Right cardiac atrium (tissue), 5 donors: ENCODE data around the gene ST7L. TPM values are rescaled to one million over a fixed set of nuclear protein-coding genes. Genes with fewer than 3 reads are reported as not detected.

ENCODE experiments used
- ATAC-seq, 2 donors: fragments of 200-7000 bp; cut with Tn5 transposase; one replicate each; pipeline versions ENCODE4 v1.8.0 to v1.9.1; 2020; ENCODE audit warnings: moderate library complexity in 2 of 2, mild to moderate bottlenecking in 1 of 2
- DNase-seq, 3 donors: peaks; one replicate each; pipeline ENCODE4 v3.0.0-alpha.2; 2020
- H3K27ac ChIP-seq: one replicate; pipeline ENCODE4 v1.5.1; 2013; ENCODE audit warnings: mild to moderate bottlenecking, low read length, control low read depth, moderate library complexity
- H3K27me3 ChIP-seq: one replicate; pipeline ENCODE4 v1.6.1; 2013; ENCODE audit not compliant: control insufficient read depth, insufficient read depth
- H3K4me1 ChIP-seq: one replicate; pipeline ENCODE4 v1.6.1; 2013; ENCODE audit warnings: low read length; ENCODE audit not compliant: control insufficient read depth, insufficient read depth
- H3K4me3 ChIP-seq: one replicate; pipeline ENCODE4 v1.5.1; 2013; ENCODE audit warnings: low read length, control low read depth
- H3K9me3 ChIP-seq: one replicate; pipeline ENCODE4 v1.6.1; 2013; ENCODE audit warnings: low read length; ENCODE audit not compliant: control insufficient read depth
- WGBS: extraction: QIAGEN DNeasy Blood & Tissue Kit; methylation state at CpG from one replicate; pipeline ENCODE4 v1.1.7; 2013; 5-methylcytosine and 5-hydroxymethylcytosine counted together
- intact Hi-C, 4 donors: fragments of 100-400 bp; cut with DNase I; formaldehyde crosslinking; loops; one replicate each; pipeline versions ENCODE4 v1.11.0 to v1.14.0; 2022 to 2023
- polyA plus RNA-seq: library from polyadenylated mRNA; stranded (reverse); fragments of 200-250 nt; gene quantifications from one replicate; pipeline ENCODE4 v1.2.3, GENCODE V29; 2013
- total RNA-seq, 4 donors: library from RNA; stranded (reverse); fragmentation: NEBNext Ultra II Directional; extraction: Animal tissue kit (Norgen Biotek cat#: 25700); gene quantifications; one replicate each; pipeline ENCODE4 v1.2.1, GENCODE V29; 2021
- donor health status: healthy with polysubstance abuse.
- donor health status: DM: no; HTN: yes; CAD: no.
- donor health status: DM: no; HTN: no; CAD: no.
- donor health status: DM: no; HTN: yes; CAD: no; lungs with severe emphysema.
- donor health status: DM: yes; HTN: yes; CAD: no.

ST7L gene
- total and polyA plus RNA-seq, 5 donors = 7.2 to 18.9 (median 15.9) TPM

DNA sequence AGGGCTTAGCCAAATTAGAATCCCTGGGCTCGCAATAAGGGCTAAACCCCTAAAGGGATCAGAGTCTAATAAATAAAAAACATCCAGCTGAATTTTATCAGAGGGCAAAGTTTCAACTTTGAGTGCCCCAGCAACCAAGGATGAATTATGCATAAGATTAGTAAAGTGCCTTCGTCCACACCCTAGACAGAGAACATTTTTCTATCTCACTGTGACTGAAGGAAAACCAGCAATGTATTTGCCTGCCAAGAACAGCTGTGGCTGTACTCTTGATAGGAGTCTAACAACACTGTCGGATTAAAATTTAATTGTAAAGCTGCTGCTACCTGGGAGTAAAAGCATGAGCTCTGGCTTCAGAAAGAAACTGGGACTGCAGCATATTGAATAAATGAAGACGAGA lies 86.9 kb downstream of the ST7L start:
- peak in 1 of 2 donors; percentile 74 for ATAC-seq
- DNase-seq = no peak
- peak overlapping the region; percentile 10 for H3K27ac ChIP-seq
- H3K4me3 ChIP-seq = no peak overlapping the region
- no peaks in the 10 kb centered on the region for H3K9me3 ChIP-seq
- intact Hi-C loops = no loop called here
- H3K4me1 ChIP-seq = no peaks in the 10 kb centered on the region
- WGBS = 63% methylated on average over 4 of the region's 4 CpGs
- H3K27me3 ChIP-seq = no peaks in the 10 kb centered on the region

DNA sequence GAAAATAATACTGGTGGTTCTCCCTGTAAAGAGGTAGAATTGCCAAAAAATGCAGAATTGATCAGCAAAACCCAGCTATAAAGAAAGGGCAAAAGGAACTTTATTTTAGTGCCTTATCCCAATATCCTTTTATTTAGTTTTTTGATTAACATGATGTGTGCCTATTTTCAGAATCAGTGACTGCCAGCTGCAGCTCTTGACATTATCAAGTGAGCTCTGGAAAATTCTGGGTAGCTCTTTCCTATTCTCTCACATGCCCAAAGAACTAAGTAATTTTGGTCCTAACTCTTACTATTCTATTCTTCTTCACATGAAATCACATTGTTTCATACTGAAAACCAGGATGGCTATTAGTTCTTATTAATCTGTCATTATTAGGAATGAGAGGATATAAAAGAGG lies 88.1 kb downstream of the ST7L start:
- ATAC-seq (no peak), DNase-seq (no peak)
- H3K27ac ChIP-seq = no peak overlapping the region
- H3K27me3 ChIP-seq = no peaks in the 10 kb centered on the region
- no peaks in the 10 kb centered on the region for H3K4me1 ChIP-seq
- intact Hi-C loops = no loop called here
- H3K9me3 ChIP-seq = no peaks in the 10 kb centered on the region
- no peak overlapping the region for H3K4me3 ChIP-seq

DNA sequence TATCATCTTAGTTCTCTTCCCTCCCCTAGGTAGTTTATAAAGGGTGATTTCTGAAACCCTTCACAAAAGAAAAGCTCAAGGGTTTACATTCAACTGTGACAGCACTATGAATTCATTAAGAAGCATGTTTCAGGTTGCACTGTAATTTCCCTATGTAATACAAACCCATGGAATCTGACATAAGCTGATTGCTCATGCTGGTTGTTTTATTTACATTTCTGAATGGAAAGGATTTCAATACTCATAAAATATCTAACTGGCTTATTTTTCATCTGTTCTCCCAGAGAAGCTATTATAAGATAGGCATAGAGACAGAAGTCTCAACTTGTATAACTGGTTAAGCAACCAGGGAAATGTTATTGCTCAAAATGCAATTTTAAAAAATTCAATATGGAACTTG lies 89.6 kb downstream of the ST7L start:
- Histone ChIP-seq H3K4me3 (no peak overlapping the region), H3K27me3 (no peaks in the 10 kb centered on the region), H3K9me3 (no peaks in the 10 kb centered on the region), H3K27ac (no peak overlapping the region), H3K4me1 (peaks cover 3% of the 10 kb centered on the region)
- intact Hi-C loops = no loop called here
- DNase-seq = no peak
- ATAC-seq = no peak

DNA sequence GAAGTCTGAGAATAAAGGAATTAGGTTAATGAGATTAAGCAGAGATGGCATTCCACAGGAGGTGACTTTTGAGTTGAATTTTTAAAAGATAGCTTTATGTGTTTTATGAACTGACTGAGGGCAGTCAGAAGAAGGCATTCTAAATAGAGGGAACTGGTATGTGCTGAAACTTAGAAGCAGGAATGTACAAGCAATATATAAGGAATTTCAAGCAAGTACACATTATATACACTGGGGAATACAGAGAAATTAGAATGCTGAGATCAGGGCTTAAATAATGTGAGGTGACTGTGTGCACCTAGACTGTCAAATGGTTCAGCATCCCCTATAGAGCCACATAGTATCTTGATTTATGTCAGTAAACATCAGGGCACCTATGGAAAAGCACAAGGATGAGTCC lies 90.9 kb downstream of the ST7L start:
- peaks cover 3% of the 10 kb centered on the region for H3K4me1 ChIP-seq
- no peaks in the 10 kb centered on the region for H3K9me3 ChIP-seq
- no peak for DNase-seq
- H3K4me3 ChIP-seq = no peak overlapping the region
- no peak overlapping the region for H3K27ac ChIP-seq
- intact Hi-C loops = no loop called here
- no peaks in the 10 kb centered on the region for H3K27me3 ChIP-seq
- ATAC-seq = no peak

DNA sequence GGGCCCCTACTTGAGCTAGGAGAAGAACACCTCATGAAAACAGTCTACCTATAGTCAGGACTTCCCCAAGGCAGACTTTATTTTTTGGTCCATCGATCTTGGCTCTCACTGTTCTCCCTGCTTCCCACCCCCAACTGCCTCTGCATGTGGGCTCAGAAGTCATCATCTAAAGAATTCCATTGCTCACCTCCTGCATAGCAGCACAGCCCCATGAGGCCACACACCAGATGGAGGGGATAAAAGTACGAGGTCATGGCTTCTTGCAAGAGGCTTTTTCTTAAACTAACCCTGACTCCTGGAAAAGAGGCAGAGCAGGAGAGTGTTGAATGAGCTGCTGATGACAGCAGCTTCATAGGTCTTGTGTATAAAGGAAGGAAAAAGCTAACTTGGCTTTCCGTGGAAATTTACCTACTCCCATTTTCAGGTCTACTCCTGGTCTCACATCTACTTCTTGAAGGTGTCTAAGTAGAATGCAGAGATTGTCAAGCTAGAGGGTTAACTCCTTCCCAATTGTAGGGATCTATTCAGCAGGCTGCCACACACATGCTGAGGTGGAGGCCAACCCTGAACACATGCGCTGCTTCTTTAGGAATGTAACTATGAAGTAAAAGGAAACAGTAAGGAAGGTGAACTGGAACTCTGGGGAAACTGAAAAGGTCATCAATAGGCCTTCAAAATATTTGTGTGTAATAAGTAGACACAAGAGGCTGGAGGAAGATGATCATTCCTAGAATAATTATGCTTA lies 91.5 kb downstream of the ST7L start:
- H3K9me3 ChIP-seq = no peaks in the 10 kb centered on the region
- H3K27ac ChIP-seq = no peak overlapping the region
- 46% methylated on average over 4 of the region's 4 CpGs for WGBS
- H3K4me1 ChIP-seq = peaks cover 3% of the 10 kb centered on the region
- DNase-seq = no peak
- no peaks in the 10 kb centered on the region for H3K27me3 ChIP-seq
- no peak for ATAC-seq
- intact Hi-C loops = no loop called here
- no peak overlapping the region for H3K4me3 ChIP-seq

DNA sequence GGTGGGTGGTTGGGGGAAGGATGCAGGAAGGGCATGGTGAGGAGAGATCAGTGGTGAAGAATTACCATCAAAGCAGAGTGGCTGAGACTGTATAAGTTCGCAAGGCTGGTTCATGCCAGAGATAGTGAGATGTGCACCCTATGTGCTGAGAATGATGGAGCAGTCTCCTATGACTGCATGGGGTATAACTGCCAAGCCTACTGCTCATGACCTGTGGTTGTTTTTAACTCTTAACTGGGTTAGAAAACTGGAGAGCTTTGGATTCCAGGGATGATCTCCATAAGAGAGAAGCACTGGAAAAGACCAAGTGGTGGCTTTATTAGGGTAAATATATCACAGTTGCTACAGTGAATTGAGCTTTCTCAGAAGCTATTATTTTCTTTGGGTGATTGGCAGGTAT lies 94.0 kb downstream of the ST7L start:
- ATAC-seq (no peak), DNase-seq (no peak)
- H3K9me3 ChIP-seq = no peaks in the 10 kb centered on the region
- H3K27ac ChIP-seq = peak overlapping the region; percentile 34
- peaks cover 5% of the 10 kb centered on the region for H3K4me1 ChIP-seq
- H3K4me3 ChIP-seq = no peak overlapping the region
- intact Hi-C loops = no loop called here
- 83% methylated on average over 1 of the region's 1 CpG for WGBS
- no peaks in the 10 kb centered on the region for H3K27me3 ChIP-seq

DNA sequence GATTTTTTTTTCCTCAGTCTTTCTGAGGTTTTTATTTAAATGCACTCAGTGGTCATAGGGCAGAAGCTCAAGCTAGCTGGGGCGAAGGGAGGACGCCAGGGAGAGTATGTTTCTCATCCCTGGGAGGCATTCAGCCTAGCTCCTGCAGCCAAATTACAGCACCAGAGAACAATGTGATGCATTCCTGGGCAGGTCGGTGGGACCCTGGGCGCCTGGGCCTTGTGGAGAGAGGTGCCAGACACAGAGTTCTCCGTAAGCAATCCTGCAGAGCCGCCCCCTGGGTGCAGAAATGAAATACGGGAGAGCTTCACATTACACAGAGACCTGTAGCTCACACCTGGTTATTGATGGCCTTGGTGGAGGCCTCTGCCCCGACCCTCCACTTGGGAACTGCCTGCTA lies 94.7 kb downstream of the ST7L start:
- no peak overlapping the region for H3K4me3 ChIP-seq
- intact Hi-C loops = no loop called here
- H3K27ac ChIP-seq = no peak overlapping the region
- peak; percentile 20 to 70 for ATAC-seq
- H3K4me1 ChIP-seq = peaks cover 5% of the 10 kb centered on the region
- 43% methylated on average over 8 of the region's 8 CpGs for whole genome bisulfite sequencing
- DNase-seq = peak in 2 of 3 donors; percentile 58 to 63
- no peaks in the 10 kb centered on the region for H3K9me3 ChIP-seq
- H3K27me3 ChIP-seq = no peaks in the 10 kb centered on the region

DNA sequence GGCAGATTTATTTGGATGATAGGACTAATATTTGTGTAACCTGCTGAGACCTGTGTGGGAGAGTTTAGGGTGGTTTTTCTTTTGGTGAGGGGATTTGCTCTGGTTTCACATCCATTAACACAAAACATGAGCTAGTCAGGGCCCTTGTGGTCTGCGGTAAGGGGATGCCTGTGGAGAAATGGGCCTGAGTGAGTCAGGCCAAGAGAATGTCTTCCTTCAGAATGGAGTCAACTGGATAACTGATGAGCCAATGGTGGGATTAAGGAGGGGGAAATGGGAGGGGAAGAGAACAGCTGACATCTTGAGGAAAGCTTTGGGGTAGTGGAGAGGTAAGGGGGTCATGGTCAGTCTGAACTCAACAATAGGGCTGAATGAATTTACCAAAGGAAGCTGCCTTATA lies 96.3 kb downstream of the ST7L start:
- H3K27ac ChIP-seq = no peak overlapping the region
- ATAC-seq = no peak
- no peak for DNase-seq
- H3K27me3 ChIP-seq = no peaks in the 10 kb centered on the region
- WGBS = 81% methylated on average over 1 of the region's 1 CpG
- intact Hi-C loops = no loop called here
- H3K4me1 ChIP-seq = peaks cover 5% of the 10 kb centered on the region
- H3K9me3 ChIP-seq = no peaks in the 10 kb centered on the region
- no peak overlapping the region for H3K4me3 ChIP-seq

DNA sequence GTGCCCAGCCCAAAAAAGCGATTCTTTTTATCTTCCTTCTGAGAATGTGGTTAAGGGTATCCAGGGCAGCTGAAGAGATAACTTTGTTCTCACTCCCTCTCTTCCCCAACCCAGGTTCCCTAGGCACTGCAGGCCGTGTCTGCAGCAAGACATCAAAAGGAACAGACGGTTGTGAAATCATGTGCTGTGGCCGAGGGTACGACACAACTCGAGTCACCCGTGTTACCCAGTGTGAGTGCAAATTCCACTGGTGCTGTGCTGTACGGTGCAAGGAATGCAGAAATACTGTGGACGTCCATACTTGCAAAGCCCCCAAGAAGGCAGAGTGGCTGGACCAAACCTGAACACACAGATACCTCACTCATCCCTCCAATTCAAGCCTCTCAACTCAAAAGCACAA lies 98.8 kb downstream of the ST7L start:
- no peaks in the 10 kb centered on the region for H3K9me3 ChIP-seq
- H3K27me3 ChIP-seq = no peaks in the 10 kb centered on the region
- 71% methylated on average over 9 of the region's 9 CpGs for WGBS
- H3K4me1 ChIP-seq = peaks cover 5% of the 10 kb centered on the region
- intact Hi-C loops = no loop called here
- no peak overlapping the region for H3K27ac ChIP-seq
- ATAC-seq (no peak), DNase-seq (no peak)
- H3K4me3 ChIP-seq = no peak overlapping the region

DNA sequence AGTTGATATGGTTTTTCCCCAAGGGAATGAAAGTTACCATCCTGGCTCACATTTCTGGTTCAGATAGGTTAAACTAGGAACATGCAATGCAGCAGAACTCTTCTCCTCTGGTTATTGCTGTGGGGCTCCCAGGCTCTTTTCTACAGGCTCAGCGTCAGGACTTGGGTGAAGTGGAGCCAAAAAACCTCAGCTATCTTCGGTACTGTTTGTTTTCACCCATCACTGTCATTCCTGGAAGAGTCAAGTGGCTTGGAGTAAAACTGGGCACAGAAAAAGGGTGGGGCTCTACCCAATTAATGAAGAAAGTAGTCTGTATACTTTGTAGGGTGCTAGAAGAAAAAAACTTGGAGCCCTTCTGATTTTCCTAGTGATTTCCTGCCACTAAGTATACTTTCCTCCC lies 100.8 kb downstream of the ST7L start:
- no peaks in the 10 kb centered on the region for H3K9me3 ChIP-seq
- no peaks in the 10 kb centered on the region for H3K27me3 ChIP-seq
- intact Hi-C loops = no loop called here
- 36% methylated on average over 2 of the region's 2 CpGs for WGBS
- ATAC-seq = peak; percentile 12 to 27
- H3K27ac ChIP-seq = peak overlapping the region; percentile 25
- DNase-seq = no peak
- H3K4me1 ChIP-seq = peaks cover 2% of the 10 kb centered on the region
- H3K4me3 ChIP-seq = no peak overlapping the region

DNA sequence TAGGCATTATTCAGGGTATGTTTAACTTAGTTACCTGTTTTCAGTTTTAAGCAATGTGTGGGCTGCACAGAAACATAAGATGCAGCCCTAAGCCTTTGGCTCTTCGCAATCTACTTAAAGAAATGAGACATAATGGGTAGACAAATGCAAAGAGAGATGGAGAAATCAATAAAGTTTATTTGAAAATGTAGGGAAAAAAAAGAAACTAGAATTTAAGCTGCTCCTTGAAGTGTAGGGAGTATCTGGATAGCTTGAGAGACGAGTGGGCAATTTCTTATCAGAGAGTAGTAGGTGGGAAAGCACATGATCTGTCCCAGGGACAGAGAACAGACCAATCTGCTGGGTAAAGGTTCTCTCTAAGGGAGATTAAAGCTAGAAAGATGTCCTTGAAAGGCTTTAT lies 101.3 kb downstream of the ST7L start:
- Histone ChIP-seq H3K27ac (peak overlapping the region; percentile 25), H3K4me3 (no peak overlapping the region), H3K9me3 (no peaks in the 10 kb centered on the region), H3K4me1 (peaks cover 2% of the 10 kb centered on the region), H3K27me3 (no peaks in the 10 kb centered on the region)
- intact Hi-C loops = no loop called here
- 72% methylated on average over 2 of the region's 2 CpGs for WGBS
- DNase-seq (no peak), ATAC-seq (no peak)

DNA sequence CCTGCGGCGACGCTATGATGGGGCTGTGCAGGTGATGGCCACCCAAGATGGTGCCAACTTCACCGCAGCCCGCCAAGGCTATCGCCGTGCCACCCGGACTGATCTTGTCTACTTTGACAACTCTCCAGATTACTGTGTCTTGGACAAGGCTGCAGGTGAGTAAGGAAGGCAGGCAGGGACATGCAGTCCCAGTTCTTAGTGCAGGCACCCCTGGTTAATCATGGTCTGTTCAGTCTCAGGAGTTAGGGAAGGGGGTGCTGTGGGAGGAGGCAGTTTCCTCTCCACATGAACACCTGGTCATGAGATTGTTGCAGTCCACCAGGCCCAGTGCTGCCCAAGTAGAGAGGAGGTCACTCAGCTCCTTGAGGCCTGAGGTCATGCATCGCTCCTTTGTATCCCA lies 101.7 kb downstream of the ST7L start:
- no peak overlapping the region for H3K27ac ChIP-seq
- WGBS = 97% methylated on average over 9 of the region's 9 CpGs

More for the DNA sequence above, 101.7 kb downstream of the ST7L start:
- DNase-seq = no peak
- H3K27me3 ChIP-seq = no peaks in the 10 kb centered on the region
- intact Hi-C loops = no loop called here
- H3K4me3 ChIP-seq = no peak overlapping the region
- peaks cover 2% of the 10 kb centered on the region for H3K4me1 ChIP-seq
- H3K9me3 ChIP-seq = no peaks in the 10 kb centered on the region
- no peak for ATAC-seq
